ENCODE measurements around the gene LPCAT2. TPM values are rescaled to one million over a fixed set of nuclear protein-coding genes. Genes with fewer than 3 reads are reported as not detected.

The LPCAT2 gene
- total and polyA plus RNA-seq, 2 donors (not counting 1 experiment from before 2014, with no cell fraction given), result 0.15 to 0.59 TPM

DNA sequence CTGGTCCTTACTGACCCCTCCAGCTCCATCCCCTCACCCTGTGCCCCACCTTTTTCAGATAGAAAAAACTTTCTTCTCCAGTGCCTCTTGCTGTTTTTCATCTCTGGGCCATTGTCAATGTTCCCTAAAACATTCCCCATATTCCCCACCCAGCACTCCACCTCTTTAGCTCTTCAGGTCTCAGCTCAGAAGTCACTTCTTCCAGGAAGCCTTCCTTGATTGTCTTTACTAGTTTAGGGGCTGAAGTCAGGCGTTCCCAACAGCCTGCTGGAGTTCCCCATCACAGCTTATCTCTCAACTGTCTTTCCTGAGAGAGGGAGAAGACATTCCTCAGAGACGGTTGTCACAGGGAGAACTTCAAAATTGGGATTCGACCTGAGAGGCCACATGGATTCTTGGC, 31.1 kb upstream of the LPCAT2 start:
- H3K27ac Mint-ChIP-seq, result no peak overlapping the region
- Histone ChIP-seq H3K4me3 (ENCODE audit: control extremely low read depth in 1 of 5, extremely low read depth in 1 of 5, insufficient read depth in 1 of 5, low read depth in 2 of 5, low read length in 4 of 5) (no peak overlapping the region), H3K36me3 (replicated peaks in 1 of 2; ENCODE audit: control extremely low read depth in 1 of 2, control insufficient read depth in 1 of 2, extremely low read depth in 1 of 2, insufficient read depth in 2 of 2, low read length in 1 of 2) (no peaks in the 10 kb centered on the region), H3K27me3 (replicated peaks in 1 of 4; ENCODE audit: control extremely low read depth in 1 of 4, control insufficient read depth in 3 of 4, insufficient read depth in 4 of 4, low read length in 3 of 4) (peaks cover 0 to 18% (median 6%) of the 10 kb centered on the region in 4 experiments), H3K9me3 (ENCODE audit: control extremely low read depth in 1 of 3, control insufficient read depth in 2 of 3, insufficient read depth in 1 of 3, low read length in 2 of 3) (no peaks in the 10 kb centered on the region), H4K20me1 (ENCODE audit: control insufficient read depth, insufficient read depth, low read length, poor library complexity, severe bottlenecking) (no peaks in the 10 kb centered on the region), H2AFZ (ENCODE audit: insufficient read depth, low read depth, low read length, poor library complexity, severe bottlenecking) (no peak overlapping the region), H3K27ac (ENCODE audit: low read length in 2 of 2) (no peak overlapping the region), H3K4me2 (replicated peaks; ENCODE audit: low read depth, low read length, poor library complexity, severe bottlenecking) (no peak overlapping the region), H3K4me1 (ENCODE audit: control insufficient read depth in 2 of 2, insufficient read depth in 2 of 2, low read length in 2 of 2) (no peaks in the 10 kb centered on the region), H3K9ac (ENCODE audit: low read length) (no peak overlapping the region), H3K79me2 (ENCODE audit: control insufficient read depth, insufficient read depth, low read length) (no peaks in the 10 kb centered on the region)
- POLR2A ChIA-PET, result no interaction called here
- H3K9me3 Mint-ChIP-seq (ENCODE audit: insufficient read depth), result no peaks in the 10 kb centered on the region
- CTCF ChIA-PET, result interaction anchor here (0.5 to 1.0 kb wide), 2 partner anchors 13 to 225 kb away, joined by 3 to 4 read pairs; no protein-coding TSS in a partner anchor
- no CpG with 5 or more reads among the region's 3 CpGs for WGBS (ENCODE audit: insufficient coverage)
- DNase-seq, result no peak
- intact Hi-C loops (cut with micrococcal nuclease), result no loop called here
- no peak for ATAC-seq (ENCODE audit: low read depth)
- H3K27me3 Mint-ChIP-seq, result peaks cover 43% of the 10 kb centered on the region
- H3K4me1 Mint-ChIP-seq, result no peaks in the 10 kb centered on the region
- TF ChIP-seq, protein P1, sequence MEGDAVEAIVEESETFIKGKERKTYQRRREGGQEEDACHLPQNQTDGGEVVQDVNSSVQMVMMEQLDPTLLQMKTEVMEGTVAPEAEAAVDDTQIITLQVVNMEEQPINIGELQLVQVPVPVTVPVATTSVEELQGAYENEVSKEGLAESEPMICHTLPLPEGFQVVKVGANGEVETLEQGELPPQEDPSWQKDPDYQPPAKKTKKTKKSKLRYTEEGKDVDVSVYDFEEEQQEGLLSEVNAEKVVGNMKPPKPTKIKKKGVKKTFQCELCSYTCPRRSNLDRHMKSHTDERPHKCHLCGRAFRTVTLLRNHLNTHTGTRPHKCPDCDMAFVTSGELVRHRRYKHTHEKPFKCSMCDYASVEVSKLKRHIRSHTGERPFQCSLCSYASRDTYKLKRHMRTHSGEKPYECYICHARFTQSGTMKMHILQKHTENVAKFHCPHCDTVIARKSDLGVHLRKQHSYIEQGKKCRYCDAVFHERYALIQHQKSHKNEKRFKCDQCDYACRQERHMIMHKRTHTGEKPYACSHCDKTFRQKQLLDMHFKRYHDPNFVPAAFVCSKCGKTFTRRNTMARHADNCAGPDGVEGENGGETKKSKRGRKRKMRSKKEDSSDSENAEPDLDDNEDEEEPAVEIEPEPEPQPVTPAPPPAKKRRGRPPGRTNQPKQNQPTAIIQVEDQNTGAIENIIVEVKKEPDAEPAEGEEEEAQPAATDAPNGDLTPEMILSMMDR (IDR thresholded peaks at IDR 0.05), result no peak
- TF ChIP-seq EZH2 (IDR thresholded peaks at IDR 0.05; ENCODE audit: borderline replicate concordance, insufficient read depth, low read depth, low read length, poor library complexity, severe bottlenecking), result no peak
- no peak overlapping the region for H3K4me3 Mint-ChIP-seq

DNA sequence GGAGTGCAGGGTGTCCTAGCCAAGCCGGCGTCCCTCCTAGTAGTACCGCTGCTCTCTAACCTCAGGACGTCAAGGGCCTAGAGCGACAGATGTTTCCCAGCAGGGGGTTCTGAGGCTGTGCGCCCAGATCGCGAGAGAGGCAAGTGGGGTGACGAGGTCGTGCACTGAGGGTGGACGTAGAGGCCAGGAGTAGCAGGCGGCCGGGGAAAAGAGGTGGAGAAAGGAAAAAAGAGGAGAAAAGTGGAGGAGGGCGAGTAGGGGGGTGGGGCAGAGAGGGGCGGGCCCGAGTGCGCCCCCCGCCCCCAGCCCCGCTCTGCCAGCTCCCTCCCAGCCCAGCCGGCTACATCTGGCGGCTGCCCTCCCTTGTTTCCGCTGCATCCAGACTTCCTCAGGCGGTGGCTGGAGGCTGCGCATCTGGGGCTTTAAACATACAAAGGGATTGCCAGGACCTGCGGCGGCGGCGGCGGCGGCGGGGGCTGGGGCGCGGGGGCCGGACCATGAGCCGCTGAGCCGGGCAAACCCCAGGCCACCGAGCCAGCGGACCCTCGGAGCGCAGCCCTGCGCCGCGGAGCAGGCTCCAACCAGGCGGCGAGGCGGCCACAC, 29.9 kb upstream of the LPCAT2 start, which contains the start of gene MMP2:
TSS of gene MMP2 (plus strand) at position 372 of the 603 bp plus-strand sequence. CDS start 282 bp downstream, outside the sequence.
- TF ChIP-seq EZH2 (IDR thresholded peaks at IDR 0.05; ENCODE audit: borderline replicate concordance, insufficient read depth, low read depth, low read length, poor library complexity, severe bottlenecking), result no peak
- TF ChIP-seq, protein P1 (IDR thresholded peaks at IDR 0.05), result no peak
- ChIA-PET CTCF (no interaction called here), POLR2A (no interaction called here)
- peaks cover 43% of the 10 kb centered on the region for H3K27me3 Mint-ChIP-seq
- ATAC-seq (ENCODE audit: low read depth), result no peak
- Histone ChIP-seq H3K4me2 (replicated peaks; ENCODE audit: low read depth, low read length, poor library complexity, severe bottlenecking) (no peak within 1 kb of the TSS), H3K27ac (ENCODE audit: low read length in 2 of 2) (no peak within 1 kb of the TSS), H3K9me3 (ENCODE audit: control extremely low read depth in 1 of 3, control insufficient read depth in 2 of 3, insufficient read depth in 1 of 3, low read length in 2 of 3) (no peaks in the 10 kb centered on the region), H3K9ac (ENCODE audit: low read length) (no peak within 1 kb of the TSS), H3K4me3 (ENCODE audit: control extremely low read depth in 1 of 5, extremely low read depth in 1 of 5, insufficient read depth in 1 of 5, low read depth in 2 of 5, low read length in 4 of 5) (no peak within 1 kb of the TSS), H3K4me1 (ENCODE audit: control insufficient read depth in 2 of 2, insufficient read depth in 2 of 2, low read length in 2 of 2) (no peaks in the 10 kb centered on the region), H2AFZ (ENCODE audit: insufficient read depth, low read depth, low read length, poor library complexity, severe bottlenecking) (no peak within 1 kb of the TSS), H3K27me3 (replicated peaks in 1 of 4; ENCODE audit: control extremely low read depth in 1 of 4, control insufficient read depth in 3 of 4, insufficient read depth in 4 of 4, low read length in 3 of 4) (peaks cover 0 to 18% (median 6%) of the 10 kb centered on the region in 4 experiments), H4K20me1 (ENCODE audit: control insufficient read depth, insufficient read depth, low read length, poor library complexity, severe bottlenecking) (no peaks in the 10 kb centered on the region), H3K36me3 (replicated peaks in 1 of 2; ENCODE audit: control extremely low read depth in 1 of 2, control insufficient read depth in 1 of 2, extremely low read depth in 1 of 2, insufficient read depth in 2 of 2, low read length in 1 of 2) (no peaks in the 10 kb centered on the region), H3K79me2 (ENCODE audit: control insufficient read depth, insufficient read depth, low read length) (no peaks in the 10 kb centered on the region)
- H3K4me1 Mint-ChIP-seq, result no peaks in the 10 kb centered on the region
- no peak within 1 kb of the TSS for H3K27ac Mint-ChIP-seq
- WGBS (ENCODE audit: insufficient coverage), result 3% methylated on average over 39 of the region's 46 CpGs
- no peak for DNase-seq
- no peak within 1 kb of the TSS for H3K4me3 Mint-ChIP-seq
- intact Hi-C loops (cut with micrococcal nuclease), result no loop called here
- H3K9me3 Mint-ChIP-seq (ENCODE audit: insufficient read depth), result no peaks in the 10 kb centered on the region

Measured in B cell (primary cell).